Endodermal cell (in vitro differentiated cells): ENCODE data around the gene LPIN3. TPM values are rescaled to one million over a fixed set of nuclear protein-coding genes. Genes with fewer than 3 reads are reported as not detected.

Experiments used
- DNase-seq: peaks from one replicate; pipeline ENCODE4 v3.0.0-alpha.2; 2017
- H3K27ac ChIP-seq: 2 replicates; pipeline ENCODE4 v1.5.1; 2013; ENCODE audit warnings: mild to moderate bottlenecking, low read depth, low read length, moderate library complexity
- H3K27me3 ChIP-seq: 2 replicates; pipeline ENCODE4 v1.6.1; 2013; ENCODE audit warnings: mild to moderate bottlenecking, low read length, moderate library complexity; ENCODE audit not compliant: insufficient read depth, control insufficient read depth, poor library complexity, severe bottlenecking
- H3K36me3 ChIP-seq: 2 replicates; pipeline ENCODE4 v1.7.0; 2013; ENCODE audit warnings: mild to moderate bottlenecking, low read length, moderate library complexity; ENCODE audit not compliant: control insufficient read depth, insufficient read depth
- H3K4me1 ChIP-seq: one replicate; pipeline ENCODE4 v1.7.0; 2013; ENCODE audit warnings: low read length; ENCODE audit not compliant: control insufficient read depth, insufficient read depth
- H3K4me3 ChIP-seq: 2 replicates; pipeline ENCODE4 v1.5.1; 2013; ENCODE audit warnings: mild to moderate bottlenecking, low read length, moderate library complexity
- H3K9ac ChIP-seq: 2 replicates; pipeline ENCODE4 v1.6.1; 2013; ENCODE audit warnings: mild to moderate bottlenecking, low read length, moderate library complexity; ENCODE audit not compliant: poor library complexity, severe bottlenecking; ENCODE audit errors: extremely low read depth
- H3K9me3 ChIP-seq: 2 replicates; pipeline ENCODE4 v1.6.1; 2013; ENCODE audit warnings: mild to moderate bottlenecking, low read length, moderate library complexity; ENCODE audit not compliant: control insufficient read depth
- H3K27ac Mint-ChIP-seq: 2 replicates; pipeline ENCODE4 v1.8.0; 2020; ENCODE audit warnings: mixed read lengths
- H3K27me3 Mint-ChIP-seq: 2 replicates; pipeline ENCODE4 v1.8.0; 2021; ENCODE audit warnings: mild to moderate bottlenecking, mixed read lengths; ENCODE audit not compliant: insufficient read depth
- H3K36me3 Mint-ChIP-seq: 2 replicates; pipeline ENCODE4 v1.8.0; 2020; ENCODE audit warnings: low read depth, mixed read lengths
- H3K4me1 Mint-ChIP-seq: 2 replicates; pipeline ENCODE4 v1.8.0; 2020; ENCODE audit warnings: mixed read lengths
- H3K4me3 Mint-ChIP-seq: 2 replicates; pipeline ENCODE4 v1.8.0; 2020; ENCODE audit warnings: mild to moderate bottlenecking, moderate library complexity, mixed read lengths
- H3K9me3 Mint-ChIP-seq: 2 replicates; pipeline ENCODE4 v1.8.0; 2020; ENCODE audit warnings: mild to moderate bottlenecking, mixed read lengths
- WGBS, 2 experiments: methylation state at CpG; one replicate each; pipeline versions ENCODE4 v1.1.5 to v1.1.7; 2013; ENCODE audit warnings: missing lambda C conversion rate in 2 of 2, mixed read lengths in 1 of 2; ENCODE audit not compliant: insufficient coverage in 1 of 2, insufficient read length in 1 of 2; 5-methylcytosine and 5-hydroxymethylcytosine counted together
- total RNA-seq, 2 donors: library from RNA; stranded (reverse); fragmentation: NEBNext Ultra II Directional in 1 of 2; extraction: Animal tissue kit (Norgen Biotek cat#: 25700) in 1 of 2; gene quantifications; 2 replicates in 1 of 2; 3 replicates in 1 of 2; pipeline ENCODE4 v1.2.1, GENCODE V29; 2021
- TF ChIP-seq, protein P1 (sequence below): fragments of 200-600 bp; sonication (generic); conservative IDR thresholded peaks from 2 replicates; pipeline ENCODE4 v1.5.0; 2021; ENCODE audit warnings: antibody characterized with exemption, mild to moderate bottlenecking

Gene LPIN3
- total RNA-seq, 2 donors from 2014 or later = 13.1 to 13.2 TPM

DNA sequence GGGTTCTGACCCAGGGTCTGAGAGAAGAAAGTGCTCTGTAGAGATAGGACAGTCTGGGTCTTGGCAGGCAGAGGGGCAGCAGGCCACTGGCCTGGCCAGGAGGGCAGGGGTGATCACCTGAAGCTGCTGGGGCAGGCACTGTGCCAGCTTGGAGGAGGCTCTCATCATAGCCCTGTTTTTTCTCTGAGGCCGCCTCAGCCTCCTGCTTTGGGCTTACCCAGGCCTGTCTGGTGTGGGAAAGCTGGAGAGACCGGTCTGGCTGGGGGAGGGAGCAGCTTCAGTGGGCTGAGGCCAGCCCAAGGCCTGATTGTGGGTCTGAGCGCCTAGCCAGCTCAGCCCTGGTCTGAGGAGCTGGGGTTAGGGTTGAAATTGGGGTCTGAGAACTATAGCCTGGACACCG, 3.9 kb downstream of the LPIN3 start:
- Mint-ChIP-seq H3K27me3 (peaks cover 3% of the 10 kb centered on the region), H3K27ac (no peak overlapping the region), H3K4me3 (no peak overlapping the region), H3K4me1 (peaks cover 15% of the 10 kb centered on the region), H3K36me3 (no peaks in the 10 kb centered on the region), H3K9me3 (no peaks in the 10 kb centered on the region)
- TF ChIP-seq, protein P1, sequence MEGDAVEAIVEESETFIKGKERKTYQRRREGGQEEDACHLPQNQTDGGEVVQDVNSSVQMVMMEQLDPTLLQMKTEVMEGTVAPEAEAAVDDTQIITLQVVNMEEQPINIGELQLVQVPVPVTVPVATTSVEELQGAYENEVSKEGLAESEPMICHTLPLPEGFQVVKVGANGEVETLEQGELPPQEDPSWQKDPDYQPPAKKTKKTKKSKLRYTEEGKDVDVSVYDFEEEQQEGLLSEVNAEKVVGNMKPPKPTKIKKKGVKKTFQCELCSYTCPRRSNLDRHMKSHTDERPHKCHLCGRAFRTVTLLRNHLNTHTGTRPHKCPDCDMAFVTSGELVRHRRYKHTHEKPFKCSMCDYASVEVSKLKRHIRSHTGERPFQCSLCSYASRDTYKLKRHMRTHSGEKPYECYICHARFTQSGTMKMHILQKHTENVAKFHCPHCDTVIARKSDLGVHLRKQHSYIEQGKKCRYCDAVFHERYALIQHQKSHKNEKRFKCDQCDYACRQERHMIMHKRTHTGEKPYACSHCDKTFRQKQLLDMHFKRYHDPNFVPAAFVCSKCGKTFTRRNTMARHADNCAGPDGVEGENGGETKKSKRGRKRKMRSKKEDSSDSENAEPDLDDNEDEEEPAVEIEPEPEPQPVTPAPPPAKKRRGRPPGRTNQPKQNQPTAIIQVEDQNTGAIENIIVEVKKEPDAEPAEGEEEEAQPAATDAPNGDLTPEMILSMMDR = no peak
- Histone ChIP-seq H3K36me3 (peaks cover 4% of the 10 kb centered on the region), H3K4me1 (no peaks in the 10 kb centered on the region), H3K4me3 (no peak overlapping the region), H3K27ac (no peak overlapping the region), H3K27me3 (peaks cover 3% of the 10 kb centered on the region), H3K9me3 (no peaks in the 10 kb centered on the region), H3K9ac (no peak overlapping the region)
- DNase-seq = no peak
- WGBS, 2 experiments = 90% methylated on average over 4 of the region's 4 CpGs; no CpG with 5 or more reads in 1 of the 2 experiments

DNA sequence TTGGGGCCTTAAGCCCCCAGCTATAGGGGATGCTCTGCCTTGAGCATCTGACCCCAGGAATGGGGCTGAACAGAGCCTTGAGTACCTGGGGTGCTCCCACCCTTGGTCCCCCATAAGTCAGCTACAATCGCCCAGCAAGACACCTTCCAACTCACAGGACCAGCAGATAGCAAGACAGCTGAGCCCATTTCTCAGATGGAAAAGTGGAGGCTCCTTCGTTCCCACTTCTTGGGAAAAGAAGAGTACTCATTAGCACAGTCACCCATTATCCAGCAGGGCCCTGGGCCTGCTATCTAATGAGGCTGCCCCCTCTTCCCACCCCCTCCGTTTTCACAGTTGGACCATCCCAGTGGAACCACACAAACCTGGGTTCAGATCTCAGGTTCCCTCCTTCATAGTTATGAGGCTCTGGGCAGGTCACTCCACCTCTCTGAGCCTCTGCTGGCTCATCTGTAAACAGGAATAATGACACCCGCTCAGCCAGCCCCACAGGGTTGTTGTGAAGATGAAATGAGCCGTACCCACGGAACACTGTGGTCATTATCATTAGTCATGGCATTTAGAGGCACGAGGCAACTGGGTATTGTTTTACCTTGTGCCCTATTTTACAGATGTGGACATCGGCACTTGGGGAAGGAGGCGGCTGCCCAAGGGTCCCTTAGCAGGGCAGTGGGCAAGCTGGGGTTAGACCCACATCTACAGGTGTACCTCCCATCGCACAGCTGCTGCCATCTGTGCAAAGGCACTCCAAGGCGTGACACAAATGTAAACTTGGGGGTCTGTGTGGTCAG, 4.5 kb downstream of the LPIN3 start:
- H3K9me3 ChIP-seq = no peaks in the 10 kb centered on the region
- Mint-ChIP-seq H3K36me3 (no peaks in the 10 kb centered on the region), H3K4me3 (no peak overlapping the region), H3K4me1 (peaks cover 10% of the 10 kb centered on the region), H3K27ac (no peak overlapping the region), H3K27me3 (no peaks in the 10 kb centered on the region), H3K9me3 (no peaks in the 10 kb centered on the region)
- H3K36me3 ChIP-seq = peaks cover 4% of the 10 kb centered on the region
- DNase-seq = no peak
- TF ChIP-seq, protein P1 = no peak
- no peak overlapping the region for H3K27ac ChIP-seq
- H3K4me1 ChIP-seq = no peaks in the 10 kb centered on the region
- H3K9ac ChIP-seq = no peak overlapping the region
- no peak overlapping the region for H3K4me3 ChIP-seq
- WGBS, 2 experiments = 90 to 97% methylated on average over 8 to 11 of the region's 11 CpGs
- no peaks in the 10 kb centered on the region for H3K27me3 ChIP-seq

DNA sequence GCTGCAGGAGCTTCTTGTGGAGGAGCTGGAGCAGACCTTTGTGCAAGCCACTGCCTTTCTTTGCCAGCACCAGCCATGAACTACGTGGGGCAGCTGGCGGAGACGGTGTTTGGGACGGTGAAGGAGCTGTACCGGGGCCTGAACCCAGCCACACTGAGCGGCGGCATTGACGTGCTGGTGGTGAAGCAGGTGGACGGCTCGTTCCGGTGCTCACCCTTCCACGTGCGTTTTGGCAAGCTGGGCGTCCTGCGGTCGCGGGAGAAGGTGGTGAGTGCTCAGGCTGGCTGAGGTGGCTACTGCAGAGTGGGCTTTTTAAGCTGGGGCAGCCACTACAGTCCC, 5.1 kb downstream of the LPIN3 start:
- no peak overlapping the region for H3K27ac ChIP-seq
- Mint-ChIP-seq H3K9me3 (no peaks in the 10 kb centered on the region), H3K4me3 (no peak overlapping the region), H3K27ac (no peak overlapping the region), H3K4me1 (peaks cover 8% of the 10 kb centered on the region), H3K27me3 (no peaks in the 10 kb centered on the region), H3K36me3 (no peaks in the 10 kb centered on the region)
- 91 to 92% methylated on average over 15 to 17 of the region's 17 CpGs for WGBS, 2 experiments
- H3K4me3 ChIP-seq = no peak overlapping the region
- H3K9me3 ChIP-seq = no peaks in the 10 kb centered on the region
- TF ChIP-seq, protein P1 = no peak
- H3K27me3 ChIP-seq = no peaks in the 10 kb centered on the region
- peaks cover 4% of the 10 kb centered on the region for H3K36me3 ChIP-seq
- no peak overlapping the region for H3K9ac ChIP-seq
- no peak for DNase-seq
- no peaks in the 10 kb centered on the region for H3K4me1 ChIP-seq
